Posterior cingulate gyrus (tissue), 11 donors: Measurements from ENCODE around the gene RNU6-7.

Experiments
- DNase-seq, 10 donors: peaks; one replicate each; pipeline versions ENCODE4 v3.0.0 to v3.0.0-alpha.2; 2020 to 2021; ENCODE audit warnings: mixed read lengths in 3 of 10
- intact Hi-C: fragments of 100-400 bp; cut with DNase I; formaldehyde crosslinking; loops from one replicate; pipeline ENCODE4 v1.15.1; 2023

Gene RNU6-7

GRCh38 chr14:32202998-32203882, 1.4 kb downstream of the RNU6-7 start, which contains the start of gene RNU6-8:
Gene RNU6-8 (minus strand): TSS chr14:32203269.
- peak; percentile 70 to 98 (median 84) for DNase-seq
- intact Hi-C loops = loop anchor here (1.0 to 10.0 kb wide), 2 partner anchors 52 to 127 kb away; no protein-coding TSS in a partner anchor

DNA sequence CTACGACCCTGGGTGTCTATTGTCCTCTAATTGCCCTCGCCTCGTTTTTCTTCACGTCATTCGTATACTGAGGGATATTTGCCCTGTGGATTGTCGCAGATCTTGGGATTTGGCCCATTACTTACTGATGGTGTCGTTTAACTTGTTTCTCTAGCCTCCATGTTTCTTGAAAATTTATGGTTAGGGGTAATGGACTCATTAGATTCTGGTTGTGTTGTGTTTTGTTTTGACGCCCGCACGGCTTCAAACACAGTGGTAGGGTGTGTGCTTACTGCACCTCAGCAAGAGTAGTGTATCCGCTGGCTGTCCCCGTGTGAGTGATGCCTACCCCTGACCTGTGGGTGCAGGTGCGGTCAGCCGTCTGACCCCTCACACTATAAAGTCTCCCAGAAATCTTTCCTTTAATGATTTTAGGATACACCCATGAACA, 2.1 kb downstream of the RNU6-7 start:
- intact Hi-C loops = loop anchor here (10.0 kb wide), 1 partner anchor 51 kb away; no protein-coding TSS in a partner anchor
- peak in 1 of 10 donors; percentile 15 for DNase-seq

- DNase-seq = no peak
- intact Hi-C loops = loop anchor here (10.0 kb wide), 1 partner anchor 49 kb away; no protein-coding TSS in a partner anchor
These were observed 3.7 kb downstream of the RNU6-7 start for GRCh38 chr14:32205554-32205953.

DNA sequence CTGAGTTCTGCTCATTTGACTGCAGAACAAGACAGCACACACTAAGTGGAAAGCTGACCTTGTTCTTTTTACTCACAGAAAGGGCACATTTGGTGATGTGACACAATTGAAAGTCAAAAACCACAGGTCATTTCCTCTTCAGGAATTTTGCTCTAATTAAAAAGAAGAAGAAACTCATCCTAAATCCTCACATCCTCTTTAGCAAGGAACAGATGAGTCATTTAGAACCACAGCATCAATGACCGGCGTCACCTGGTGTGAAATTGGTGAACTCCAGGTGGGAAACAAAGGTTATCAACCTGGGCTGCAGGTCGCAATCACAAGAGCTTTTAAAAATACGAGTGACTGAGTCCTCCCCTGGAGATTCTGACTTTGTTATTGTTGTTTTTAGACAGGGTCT, 4.1 kb downstream of the RNU6-7 start:
- no peak for DNase-seq
- intact Hi-C loops = loop anchor here (10.0 kb wide), 1 partner anchor 49 kb away; no protein-coding TSS in a partner anchor

DNA sequence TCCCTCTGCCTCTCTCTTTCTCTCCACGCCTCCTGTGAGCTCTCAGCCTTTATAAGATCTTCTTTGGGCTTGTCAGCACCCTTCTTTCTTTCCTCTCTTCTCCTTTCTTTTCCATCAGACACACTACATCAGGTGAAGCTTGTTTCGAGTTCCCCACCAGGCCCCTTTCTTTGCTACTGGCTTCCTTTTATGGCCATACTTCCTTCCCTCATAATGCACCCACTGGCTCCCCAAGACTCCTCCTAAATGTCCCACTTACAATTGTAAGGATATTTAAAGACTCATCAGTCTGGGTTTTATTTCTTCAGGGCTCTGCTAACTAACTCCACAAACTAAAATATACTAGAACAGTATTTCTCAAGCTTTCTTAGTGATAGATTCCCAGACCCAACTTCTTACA, 4.7 kb downstream of the RNU6-7 start:
- intact Hi-C loops = loop anchor here (10.0 kb wide), 1 partner anchor 48 kb away; no protein-coding TSS in a partner anchor
- DNase-seq = no peak

- intact Hi-C loops = loop anchor here (10.0 kb wide), 1 partner anchor 46 kb away; no protein-coding TSS in a partner anchor
- no peak for DNase-seq
These were observed 6.6 kb downstream of the RNU6-7 start for GRCh38 chr14:32208490-32208889.

DNA sequence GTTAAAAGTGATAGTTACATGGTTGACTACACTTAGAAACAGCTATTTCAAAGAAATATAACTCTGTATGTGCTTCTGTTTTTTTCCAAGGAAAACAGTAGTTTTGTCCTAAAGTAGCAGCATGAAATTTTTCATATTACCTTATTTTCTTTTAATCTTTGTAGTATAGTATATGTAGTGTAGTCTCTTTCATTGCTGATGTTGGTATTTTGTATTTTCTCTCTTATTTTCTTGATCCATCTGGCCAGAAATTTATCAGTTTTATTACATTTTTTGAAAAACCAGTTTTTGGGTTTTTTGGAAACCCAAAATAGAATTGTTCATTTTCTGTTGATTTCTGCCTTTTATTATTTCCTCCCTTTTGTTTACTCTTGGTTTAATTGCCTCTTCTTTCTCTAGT, 7.6 kb downstream of the RNU6-7 start:
- intact Hi-C loops = loop anchor here (10.0 kb wide), 1 partner anchor 45 kb away; no protein-coding TSS in a partner anchor
- DNase-seq = no peak

DNA sequence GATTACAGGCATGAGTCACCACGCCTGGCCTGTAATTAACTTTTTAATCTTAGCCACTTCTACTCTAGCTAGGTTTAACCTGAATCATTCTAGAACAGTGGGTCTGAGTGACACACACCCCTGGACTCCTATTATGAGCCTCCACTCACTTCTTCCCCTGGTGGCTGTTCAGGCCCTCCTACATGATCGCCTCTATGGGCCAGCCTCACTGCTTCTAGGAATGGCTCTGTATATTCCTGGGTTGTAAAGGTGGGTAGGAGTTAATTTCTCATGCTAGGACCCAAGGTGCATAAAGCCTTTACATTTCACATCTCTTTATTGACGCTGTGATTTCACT, 9.2 kb downstream of the RNU6-7 start:
- intact Hi-C loops = no loop called here

GRCh38 chr14:32212833-32213232, 11.0 kb downstream of the RNU6-7 start:
- no peak for DNase-seq
- intact Hi-C loops = no loop called here

More for the DNA sequence above, 9.2 kb downstream of the RNU6-7 start:
- DNase-seq = no peak

GRCh38 chr14:32217301-32217700, 15.5 kb downstream of the RNU6-7 start:
- intact Hi-C loops = no loop called here
- no peak for DNase-seq

DNA sequence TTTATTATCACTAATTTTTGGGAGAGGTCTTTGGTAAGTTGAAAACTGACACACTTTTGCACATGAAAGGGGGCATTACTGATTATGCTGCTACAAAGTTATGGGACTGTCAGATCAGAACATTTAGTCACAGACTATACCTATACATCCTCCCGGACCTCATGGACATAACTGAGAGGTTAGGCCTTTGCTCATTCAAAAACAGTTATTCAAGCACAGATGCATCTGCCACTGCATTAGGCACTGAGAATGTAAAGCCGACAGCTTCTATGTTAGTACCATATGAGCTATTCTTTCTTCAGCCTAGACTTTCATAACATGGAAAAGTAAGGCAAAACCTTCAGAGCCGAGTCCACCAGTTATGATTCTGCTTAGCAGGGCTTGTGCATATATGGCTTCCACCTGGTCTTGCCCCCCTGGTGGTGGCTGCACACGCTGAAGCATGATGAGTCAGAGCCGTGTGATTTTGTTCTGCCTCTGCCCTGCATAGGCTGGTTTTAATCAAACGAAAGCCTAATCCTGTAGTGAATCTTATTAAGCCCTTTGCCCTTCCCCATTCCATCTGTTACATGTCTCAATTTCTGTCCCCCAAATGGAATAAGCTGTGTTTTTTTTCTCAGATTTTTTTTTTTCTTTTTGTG, 23.0 kb downstream of the RNU6-7 start:
- intact Hi-C loops = no loop called here
- DNase-seq = peak in 4 of 10 donors; percentile 15 to 86 (median 56)

DNA sequence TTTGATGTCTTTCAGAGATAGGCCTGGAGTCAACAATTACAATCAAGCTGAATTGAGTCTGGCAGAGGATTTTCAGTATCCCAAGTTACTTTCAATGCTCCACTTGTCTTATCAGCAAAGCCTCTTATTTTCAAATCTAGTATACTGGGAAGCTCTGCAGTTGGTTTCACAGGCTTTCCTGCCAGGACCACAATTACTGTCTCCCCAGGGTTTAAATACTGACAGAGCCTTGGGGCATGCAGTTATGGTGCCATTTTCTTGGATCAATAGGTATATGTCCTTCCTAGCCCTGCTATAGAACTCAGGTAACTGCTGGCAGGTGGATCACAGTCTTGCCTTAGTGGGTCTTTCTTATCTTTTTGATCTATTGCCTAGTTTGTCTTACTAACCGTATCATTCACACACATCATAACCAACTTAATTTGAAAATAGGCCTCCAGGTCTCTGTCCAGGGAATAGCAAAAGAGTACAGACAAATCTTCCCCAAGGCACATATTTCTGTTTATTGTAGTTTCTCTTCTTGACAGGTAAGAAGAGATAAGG, 23.6 kb downstream of the RNU6-7 start:
- intact Hi-C loops = no loop called here
- DNase-seq = no peak

DNA sequence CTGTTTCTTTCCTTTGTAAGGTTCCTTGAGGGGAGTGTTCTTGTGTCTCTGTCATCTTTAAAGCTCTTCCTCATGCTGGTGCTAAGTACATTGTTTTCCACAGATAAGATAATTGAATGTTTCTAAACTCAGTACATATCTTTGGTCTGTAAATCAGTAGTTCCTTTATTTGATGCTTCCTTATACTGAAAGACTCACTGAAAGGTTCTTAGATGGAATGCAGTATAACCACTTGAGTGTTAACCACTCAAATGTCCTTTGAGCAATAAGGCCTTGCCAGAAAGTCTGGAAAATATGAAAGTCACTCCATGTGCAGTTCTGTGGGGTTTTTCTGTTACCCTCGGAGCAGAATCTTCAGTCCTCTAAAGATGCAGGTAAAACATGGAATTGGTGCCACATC, 24.2 kb downstream of the RNU6-7 start:
- DNase-seq = no peak
- intact Hi-C loops = no loop called here

GRCh38 chr14:32230181-32230580, 28.3 kb downstream of the RNU6-7 start:
- DNase-seq = no peak
- intact Hi-C loops = no loop called here

DNA sequence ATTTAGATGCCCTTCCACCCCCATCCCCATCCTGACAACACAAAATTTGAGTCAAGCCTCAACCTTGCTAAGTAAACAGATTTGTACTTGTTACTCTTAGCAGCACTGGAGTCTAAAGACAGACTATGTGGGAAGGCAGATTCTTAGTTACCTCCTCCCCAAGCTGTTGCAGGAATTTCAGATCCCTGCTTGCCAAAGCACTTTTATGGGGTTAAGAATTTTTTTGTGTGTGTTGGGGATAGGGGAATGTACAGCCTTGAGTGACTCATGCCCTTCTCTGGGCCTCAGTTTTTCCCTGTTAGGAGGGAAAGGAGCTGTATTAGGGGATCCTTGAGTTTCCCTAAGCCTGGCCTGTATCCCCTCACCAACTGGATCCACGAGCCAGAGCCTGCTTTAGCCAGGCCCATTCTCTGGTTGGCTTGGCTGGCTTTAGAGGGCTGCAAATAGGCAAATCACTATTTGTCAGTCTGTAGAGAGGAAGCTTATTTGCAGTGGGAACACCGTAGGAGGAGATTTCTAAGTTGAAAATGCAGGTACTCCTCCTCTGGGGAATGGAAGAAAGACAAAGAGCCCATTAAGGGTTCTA, 28.9 kb downstream of the RNU6-7 start:
- peak in 1 of 10 donors; percentile 51 for DNase-seq
- intact Hi-C loops = no loop called here

DNA sequence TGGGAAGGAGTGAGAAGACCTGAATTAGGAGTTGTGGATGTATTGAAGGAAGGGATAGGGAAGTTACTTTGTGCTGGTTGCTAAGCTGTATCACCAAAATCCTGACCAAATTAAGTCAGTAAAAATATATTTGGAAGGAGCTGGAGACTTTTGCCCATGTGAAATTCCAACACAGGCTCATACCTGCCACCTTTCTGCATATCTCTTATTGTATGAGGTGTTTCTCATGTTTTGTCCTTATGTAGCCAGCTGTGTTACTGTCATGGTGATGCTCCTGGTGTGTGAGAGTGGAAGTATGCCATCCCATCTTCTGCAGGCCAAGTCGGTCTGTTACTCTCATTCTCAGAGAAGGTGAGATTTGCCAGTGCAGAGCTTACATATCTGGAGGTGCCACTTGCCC, 30.6 kb downstream of the RNU6-7 start:
- intact Hi-C loops = no loop called here
- DNase-seq = peak in 1 of 10 donors; percentile 24

DNA sequence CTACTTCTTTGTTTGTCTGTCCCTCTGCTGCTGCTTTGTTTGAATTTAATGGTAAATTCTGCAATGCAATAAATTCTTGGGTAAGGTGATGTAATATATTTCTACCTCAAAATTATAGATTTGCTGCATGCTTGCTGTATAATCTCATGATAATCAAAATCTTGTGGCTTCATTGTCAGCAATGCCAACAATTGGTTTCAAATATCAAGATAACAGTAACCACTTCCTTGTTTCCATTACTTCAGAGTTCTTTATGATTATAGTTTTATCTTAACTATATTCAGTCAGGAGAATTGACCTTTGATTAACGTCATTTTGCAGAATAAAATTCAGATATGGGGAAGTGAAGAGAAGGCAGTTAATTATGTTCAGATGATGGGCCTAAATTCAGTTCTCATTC, 31.4 kb downstream of the RNU6-7 start:
- intact Hi-C loops = no loop called here
- DNase-seq = no peak

- intact Hi-C loops = no loop called here
- DNase-seq = no peak
These were observed 42.6 kb downstream of the RNU6-7 start for GRCh38 chr14:32244404-32244803.

- peak in 1 of 10 donors; percentile 54 for DNase-seq
- intact Hi-C loops = no loop called here
These were observed 44.9 kb downstream of the RNU6-7 start for GRCh38 chr14:32246751-32247150.

GRCh38 chr14:32249371-32249770, 47.5 kb downstream of the RNU6-7 start:
- intact Hi-C loops = no loop called here
- no peak for DNase-seq

GRCh38 chr14:32249780-32250179, 47.9 kb downstream of the RNU6-7 start:
- intact Hi-C loops = loop anchor here (5.0 to 10.0 kb wide), 4 partner anchors 45 to 795 kb away; partner anchors contain the start of genes DTD2, RNU6-7 and RNU6-8
- DNase-seq = no peak
